GM12878 (cell line): ENCODE data around the gene ZC3H15. TPM values are rescaled to one million over a fixed set of nuclear protein-coding genes. Genes with fewer than 3 reads are reported as not detected.

Experiments used
- ATF7 ChIP-seq: fragments of 450-650 bp; IDR thresholded peaks from 2 replicates; pipeline ENCODE4 v1.6.1; 2016; ENCODE audit warnings: low read depth, mild to moderate bottlenecking
- FOXM1 ChIP-seq: IDR thresholded peaks from 2 replicates; pipeline ENCODE4 v1.6.1; 2012; ENCODE audit warnings: low read depth, mild to moderate bottlenecking, inconsistent platforms, low read length, moderate library complexity
- LARP7 ChIP-seq: fragments of 450-650 bp; IDR thresholded peaks from 2 replicates; pipeline ENCODE4 v1.6.1; 2017; ENCODE audit warnings: mild to moderate bottlenecking
- PBX3 ChIP-seq: IDR thresholded peaks from 2 replicates; pipeline ENCODE4 v1.6.1; 2011; ENCODE audit warnings: mild to moderate bottlenecking, low read depth, low read length, moderate library complexity; ENCODE audit not compliant: insufficient replicate concordance
- POLR2AphosphoS5 ChIP-seq: IDR thresholded peaks from 2 replicates; pipeline ENCODE4 v1.6.1; 2011; ENCODE audit warnings: mild to moderate bottlenecking, low read length, inconsistent platforms
- STAT1 ChIP-seq: fragments of 450-650 bp; conservative IDR thresholded peaks from 2 replicates; pipeline ENCODE4 v1.6.1; 2014; ENCODE audit warnings: antibody characterized with exemption, mild to moderate bottlenecking
- TCF7 ChIP-seq: IDR thresholded peaks from 2 replicates; pipeline ENCODE4 v1.6.1; 2014; ENCODE audit warnings: antibody characterized with exemption, borderline replicate concordance
- ZBTB4 ChIP-seq: fragments of 450-650 bp; formaldehyde crosslinking; IDR thresholded peaks from 2 replicates; pipeline ENCODE4 v1.4.0; 2022; ENCODE audit warnings: mild to moderate bottlenecking, moderate library complexity
- ZNF217 ChIP-seq: fragments of 450-650 bp; IDR thresholded peaks from 2 replicates; pipeline ENCODE4 v1.6.1; 2017; ENCODE audit warnings: antibody characterized with exemption, mild to moderate bottlenecking
- ZNF274 ChIP-seq: IDR thresholded peaks from one replicate; pipeline ENCODE4 v1.8.0; 2011; ENCODE audit not compliant: insufficient read length, insufficient read depth
- polyA plus RNA-seq, 11 experiments: library from polyadenylated mRNA; depleted of rRNA in 4 of 11; unstranded in 6 of 11; stranded (reverse) in 5 of 11; fragments of >200 nt; fragmentation: Nextera tagmentation in 4 of 11; fragmentation: Illumina TruSeq in 1 of 11; extraction: Ambion mirVana in 4 of 11; extraction: Trizol in 1 of 11; gene quantifications; 1 replicate in 1 of 11; 2 replicates in 10 of 11; pipeline versions ENCODE4 v1.2.1 to v1.2.3, GENCODE V29; 2011 to 2016; ENCODE audit warnings: inconsistent platforms in 2 of 11, missing spikeins in 2 of 11, low read depth in 1 of 11
- total RNA-seq, 4 experiments: library from RNA; depleted of rRNA in 3 of 4; stranded (reverse); fragments of >200 nt in 3 of 4; fragmentation: Illumina TruSeq in 1 of 4; extraction: Trizol in 1 of 4; gene quantifications; 2 replicates each; pipeline versions ENCODE4 v1.2.1 to v1.2.3, GENCODE V29; 2013 to 2021
- TF ChIP-seq, protein P1 (sequence below): fragments of 450-650 bp; IDR thresholded peaks from 2 replicates; pipeline ENCODE4 v1.6.1; 2018; ENCODE audit warnings: borderline replicate concordance, mild to moderate bottlenecking; ENCODE audit not compliant: partially characterized antibody
- TF ChIP-seq, protein P2 (sequence below): fragments of 150-350 bp; IDR thresholded peaks from 2 replicates; pipeline ENCODE4 v1.6.1; 2014; ENCODE audit warnings: mild to moderate bottlenecking, low read depth, low read length
- TF ChIP-seq, protein P3 (sequence below): IDR thresholded peaks from 2 replicates; pipeline ENCODE4 v1.6.1; 2012; ENCODE audit warnings: mild to moderate bottlenecking, low read depth, low read length

ZC3H15 gene
- total and polyA plus RNA-seq, 10 of the 15 experiments (the other 5 are each of a cell fraction or from before 2014, with no cell fraction given): 51.5 to 152 (median 123) TPM

- TF ChIP-seq FOXM1 (no peak), TCF7 (no peak), STAT1 (no peak), LARP7 (no peak), POLR2AphosphoS5 (no peak), ZBTB4 (CRISPR knock-in tag) (no peak), ATF7 (no peak), ZNF217 (no peak), PBX3 (no peak), ZNF274 (no peak)
- TF ChIP-seq, protein P1, sequence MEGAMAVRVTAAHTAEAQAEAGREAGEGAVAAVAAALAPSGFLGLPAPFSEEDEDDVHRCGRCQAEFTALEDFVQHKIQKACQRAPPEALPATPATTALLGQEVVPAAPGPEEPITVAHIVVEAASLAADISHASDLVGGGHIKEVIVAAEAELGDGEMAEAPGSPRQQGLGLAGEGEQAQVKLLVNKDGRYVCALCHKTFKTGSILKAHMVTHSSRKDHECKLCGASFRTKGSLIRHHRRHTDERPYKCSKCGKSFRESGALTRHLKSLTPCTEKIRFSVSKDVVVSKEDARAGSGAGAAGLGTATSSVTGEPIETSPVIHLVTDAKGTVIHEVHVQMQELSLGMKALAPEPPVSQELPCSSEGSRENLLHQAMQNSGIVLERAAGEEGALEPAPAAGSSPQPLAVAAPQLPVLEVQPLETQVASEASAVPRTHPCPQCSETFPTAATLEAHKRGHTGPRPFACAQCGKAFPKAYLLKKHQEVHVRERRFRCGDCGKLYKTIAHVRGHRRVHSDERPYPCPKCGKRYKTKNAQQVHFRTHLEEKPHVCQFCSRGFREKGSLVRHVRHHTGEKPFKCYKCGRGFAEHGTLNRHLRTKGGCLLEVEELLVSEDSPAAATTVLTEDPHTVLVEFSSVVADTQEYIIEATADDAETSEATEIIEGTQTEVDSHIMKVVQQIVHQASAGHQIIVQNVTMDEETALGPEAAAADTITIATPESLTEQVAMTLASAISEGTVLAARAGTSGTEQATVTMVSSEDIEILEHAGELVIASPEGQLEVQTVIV: no peak
- TF ChIP-seq, protein P2, sequence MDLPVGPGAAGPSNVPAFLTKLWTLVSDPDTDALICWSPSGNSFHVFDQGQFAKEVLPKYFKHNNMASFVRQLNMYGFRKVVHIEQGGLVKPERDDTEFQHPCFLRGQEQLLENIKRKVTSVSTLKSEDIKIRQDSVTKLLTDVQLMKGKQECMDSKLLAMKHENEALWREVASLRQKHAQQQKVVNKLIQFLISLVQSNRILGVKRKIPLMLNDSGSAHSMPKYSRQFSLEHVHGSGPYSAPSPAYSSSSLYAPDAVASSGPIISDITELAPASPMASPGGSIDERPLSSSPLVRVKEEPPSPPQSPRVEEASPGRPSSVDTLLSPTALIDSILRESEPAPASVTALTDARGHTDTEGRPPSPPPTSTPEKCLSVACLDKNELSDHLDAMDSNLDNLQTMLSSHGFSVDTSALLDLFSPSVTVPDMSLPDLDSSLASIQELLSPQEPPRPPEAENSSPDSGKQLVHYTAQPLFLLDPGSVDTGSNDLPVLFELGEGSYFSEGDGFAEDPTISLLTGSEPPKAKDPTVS: no peak
- TF ChIP-seq, protein P3, sequence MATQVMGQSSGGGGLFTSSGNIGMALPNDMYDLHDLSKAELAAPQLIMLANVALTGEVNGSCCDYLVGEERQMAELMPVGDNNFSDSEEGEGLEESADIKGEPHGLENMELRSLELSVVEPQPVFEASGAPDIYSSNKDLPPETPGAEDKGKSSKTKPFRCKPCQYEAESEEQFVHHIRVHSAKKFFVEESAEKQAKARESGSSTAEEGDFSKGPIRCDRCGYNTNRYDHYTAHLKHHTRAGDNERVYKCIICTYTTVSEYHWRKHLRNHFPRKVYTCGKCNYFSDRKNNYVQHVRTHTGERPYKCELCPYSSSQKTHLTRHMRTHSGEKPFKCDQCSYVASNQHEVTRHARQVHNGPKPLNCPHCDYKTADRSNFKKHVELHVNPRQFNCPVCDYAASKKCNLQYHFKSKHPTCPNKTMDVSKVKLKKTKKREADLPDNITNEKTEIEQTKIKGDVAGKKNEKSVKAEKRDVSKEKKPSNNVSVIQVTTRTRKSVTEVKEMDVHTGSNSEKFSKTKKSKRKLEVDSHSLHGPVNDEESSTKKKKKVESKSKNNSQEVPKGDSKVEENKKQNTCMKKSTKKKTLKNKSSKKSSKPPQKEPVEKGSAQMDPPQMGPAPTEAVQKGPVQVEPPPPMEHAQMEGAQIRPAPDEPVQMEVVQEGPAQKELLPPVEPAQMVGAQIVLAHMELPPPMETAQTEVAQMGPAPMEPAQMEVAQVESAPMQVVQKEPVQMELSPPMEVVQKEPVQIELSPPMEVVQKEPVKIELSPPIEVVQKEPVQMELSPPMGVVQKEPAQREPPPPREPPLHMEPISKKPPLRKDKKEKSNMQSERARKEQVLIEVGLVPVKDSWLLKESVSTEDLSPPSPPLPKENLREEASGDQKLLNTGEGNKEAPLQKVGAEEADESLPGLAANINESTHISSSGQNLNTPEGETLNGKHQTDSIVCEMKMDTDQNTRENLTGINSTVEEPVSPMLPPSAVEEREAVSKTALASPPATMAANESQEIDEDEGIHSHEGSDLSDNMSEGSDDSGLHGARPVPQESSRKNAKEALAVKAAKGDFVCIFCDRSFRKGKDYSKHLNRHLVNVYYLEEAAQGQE: no peak
Observed at GRCh38 chr2:186546846-186547245, 60.8 kb downstream of the ZC3H15 start (continued).
